H9 (cell line): ENCODE data around the gene TLR6. TPM values are rescaled to one million over a fixed set of nuclear protein-coding genes. Genes with fewer than 3 reads are reported as not detected.

ENCODE experiments used
- DNase-seq: peaks from one replicate; pipeline ENCODE4 v3.0.0-alpha.2; 2017
- H2AFZ ChIP-seq: one replicate; pipeline ENCODE4 v1.6.1; 2013; ENCODE audit warnings: mild to moderate bottlenecking, low read length, control low read depth, moderate library complexity
- H2AK5ac ChIP-seq: 2 replicates; pipeline ENCODE4 v1.6.1; 2013; ENCODE audit warnings: low read length, control low read depth, mixed read lengths; ENCODE audit not compliant: insufficient read length
- H2BK120ac ChIP-seq: one replicate; pipeline ENCODE4 v1.6.1; 2013; ENCODE audit warnings: low read depth, mild to moderate bottlenecking, low read length, control low read depth, inconsistent platforms; ENCODE audit not compliant: poor library complexity, severe bottlenecking
- H2BK12ac ChIP-seq: 2 replicates; pipeline ENCODE4 v1.6.1; 2013; ENCODE audit warnings: low read length, control low read depth, mixed read lengths, low read depth; ENCODE audit not compliant: insufficient read length
- H2BK15ac ChIP-seq: 2 replicates; pipeline ENCODE4 v1.6.1; 2013; ENCODE audit warnings: low read depth, low read length, control low read depth
- H2BK20ac ChIP-seq: one replicate; pipeline ENCODE4 v1.6.1; 2013; ENCODE audit warnings: low read depth, mild to moderate bottlenecking, low read length, control low read depth, inconsistent platforms; ENCODE audit not compliant: poor library complexity, severe bottlenecking
- H2BK5ac ChIP-seq: 2 replicates; pipeline ENCODE4 v1.6.1; 2013; ENCODE audit warnings: low read length, control low read depth, mixed read lengths; ENCODE audit not compliant: insufficient read length
- H3K14ac ChIP-seq: 2 replicates; pipeline ENCODE4 v1.6.1; 2013; ENCODE audit warnings: low read length, control low read depth; ENCODE audit not compliant: insufficient read depth
- H3K18ac ChIP-seq: 2 replicates; pipeline ENCODE4 v1.6.1; 2013; ENCODE audit warnings: low read depth, mild to moderate bottlenecking, mixed read lengths, low read length, control low read depth; ENCODE audit not compliant: insufficient read length
- H3K23ac ChIP-seq: 2 replicates; pipeline ENCODE4 v1.6.1; 2013; ENCODE audit warnings: low read length, control low read depth, mixed read lengths, low read depth; ENCODE audit not compliant: insufficient read length
- H3K23me2 ChIP-seq: 2 replicates; pipeline ENCODE4 v1.6.1; 2013; ENCODE audit warnings: low read depth, mild to moderate bottlenecking, mixed read lengths, low read length, control low read depth; ENCODE audit not compliant: insufficient read length, poor library complexity, severe bottlenecking
- H3K27ac ChIP-seq: 2 replicates; pipeline ENCODE4 v1.5.1; 2013; ENCODE audit warnings: low read length, control low read depth, mixed read lengths, low read depth; ENCODE audit not compliant: insufficient read length
- H3K27me3 ChIP-seq: 2 replicates; pipeline ENCODE4 v1.6.1; 2013; ENCODE audit warnings: low read length, control low read depth, inconsistent platforms; ENCODE audit not compliant: insufficient read depth
- H3K4ac ChIP-seq: 2 replicates; pipeline ENCODE4 v1.6.1; 2013; ENCODE audit warnings: low read depth, mild to moderate bottlenecking, control low read depth, inconsistent platforms, low read length, moderate library complexity
- H3K4me1 ChIP-seq: 2 replicates; pipeline ENCODE4 v1.6.1; 2013; ENCODE audit warnings: low read length, control low read depth, inconsistent platforms; ENCODE audit not compliant: insufficient read depth
- H3K4me2 ChIP-seq: 2 replicates; pipeline ENCODE4 v1.6.1; 2013; ENCODE audit warnings: low read length, control low read depth, mixed read lengths; ENCODE audit not compliant: insufficient read length, insufficient read depth
- H3K56ac ChIP-seq: 2 replicates; pipeline ENCODE4 v1.6.1; 2013; ENCODE audit warnings: low read depth, mild to moderate bottlenecking, mixed read lengths, low read length, control low read depth; ENCODE audit not compliant: insufficient read length
- H3K79me1 ChIP-seq: 2 replicates; pipeline ENCODE4 v1.6.1; 2013; ENCODE audit warnings: low read depth, mild to moderate bottlenecking, moderate library complexity, low read length, control low read depth, inconsistent platforms; ENCODE audit not compliant: insufficient read depth, poor library complexity, severe bottlenecking
- H3K79me2 ChIP-seq: 2 replicates; pipeline ENCODE4 v1.6.1; 2013; ENCODE audit warnings: low read length, control low read depth, inconsistent platforms; ENCODE audit not compliant: insufficient read depth
- H3K9ac ChIP-seq: 2 replicates; pipeline ENCODE4 v1.6.1; 2013; ENCODE audit warnings: low read length, control low read depth, mixed read lengths; ENCODE audit not compliant: insufficient read length; ENCODE audit errors: extremely low read depth
- H3K9me3 ChIP-seq: one replicate; pipeline ENCODE4 v1.6.1; 2013; ENCODE audit warnings: low read depth, low read length, inconsistent platforms; ENCODE audit not compliant: control insufficient read depth
- H3T11ph ChIP-seq: one replicate; pipeline ENCODE4 v1.6.1; 2013; ENCODE audit warnings: mild to moderate bottlenecking, low read length, control low read depth, inconsistent platforms
- H4K20me1 ChIP-seq: one replicate; pipeline ENCODE4 v1.6.1; 2013; ENCODE audit not compliant: control insufficient read depth, insufficient read length, insufficient read depth
- H4K5ac ChIP-seq: 2 replicates; pipeline ENCODE4 v1.6.1; 2013; ENCODE audit warnings: low read depth, mild to moderate bottlenecking, mixed read lengths, low read length, control low read depth; ENCODE audit not compliant: insufficient read length
- H4K8ac ChIP-seq: replicated peaks from 2 replicates; pipeline ENCODE4 v1.6.1; 2013; ENCODE audit warnings: low read length, control low read depth, mixed read lengths, low read depth; ENCODE audit not compliant: insufficient read length
- H4K91ac ChIP-seq: 2 replicates; pipeline ENCODE4 v1.6.1; 2013; ENCODE audit warnings: low read depth, mild to moderate bottlenecking, moderate library complexity, mixed read lengths, low read length, control low read depth; ENCODE audit not compliant: insufficient read length
- H3K27ac Mint-ChIP-seq, 3 experiments: 2 replicates in 2 of 3; 3 replicates in 1 of 3; pipeline ENCODE4 v1.8.0; 2020 to 2021; ENCODE audit warnings: mixed read lengths in 3 of 3, mild to moderate bottlenecking in 1 of 3, moderate library complexity in 1 of 3
- H3K27me3 Mint-ChIP-seq: 2 replicates; pipeline ENCODE4 v1.8.0; 2021; ENCODE audit warnings: low read depth, mild to moderate bottlenecking, moderate library complexity, mixed read lengths
- H3K36me3 Mint-ChIP-seq, 3 experiments: 2 replicates in 2 of 3; 3 replicates in 1 of 3; pipeline ENCODE4 v1.8.0; 2020 to 2021; ENCODE audit warnings: low read depth in 3 of 3, mixed read lengths in 3 of 3; ENCODE audit not compliant: insufficient read depth in 1 of 3
- H3K4me1 Mint-ChIP-seq, 2 experiments: 2 replicates each; pipeline ENCODE4 v1.8.0; 2020; ENCODE audit warnings: mixed read lengths in 2 of 2
- H3K4me3 Mint-ChIP-seq, 2 experiments: 2 replicates in 1 of 2; 3 replicates in 1 of 2; pipeline ENCODE4 v1.8.0; 2020 to 2021; ENCODE audit warnings: mild to moderate bottlenecking in 2 of 2, mixed read lengths in 2 of 2, moderate library complexity in 1 of 2
- H3K9me3 Mint-ChIP-seq, 2 experiments: 2 replicates in 1 of 2; 3 replicates in 1 of 2; pipeline ENCODE4 v1.8.0; 2020; ENCODE audit warnings: mild to moderate bottlenecking in 2 of 2, mixed read lengths in 2 of 2, moderate library complexity in 1 of 2
- WGBS: extraction: QIAGEN DNeasy Blood & Tissue Kit; methylation state at CpG from one replicate; pipeline ENCODE4 v1.1.7; 2013; ENCODE audit warnings: missing lambda C conversion rate, low lambda C conversion rate, mixed read lengths; ENCODE audit not compliant: insufficient read length; ENCODE audit errors: extremely low coverage; 5-methylcytosine and 5-hydroxymethylcytosine counted together
- total RNA-seq: library from RNA; stranded (reverse); gene quantifications from 2 replicates; pipeline ENCODE4 v1.2.1, GENCODE V29; 2021
- TF ChIP-seq, protein P1 (sequence below): fragments of 200-600 bp; sonication (generic); conservative IDR thresholded peaks from 3 replicates; pipeline ENCODE4 v1.8.0; 2021; ENCODE audit warnings: antibody characterized with exemption, mild to moderate bottlenecking

Gene TLR6
- total RNA-seq, 1 experiment from 2014 or later, result 0.11 TPM

DNA sequence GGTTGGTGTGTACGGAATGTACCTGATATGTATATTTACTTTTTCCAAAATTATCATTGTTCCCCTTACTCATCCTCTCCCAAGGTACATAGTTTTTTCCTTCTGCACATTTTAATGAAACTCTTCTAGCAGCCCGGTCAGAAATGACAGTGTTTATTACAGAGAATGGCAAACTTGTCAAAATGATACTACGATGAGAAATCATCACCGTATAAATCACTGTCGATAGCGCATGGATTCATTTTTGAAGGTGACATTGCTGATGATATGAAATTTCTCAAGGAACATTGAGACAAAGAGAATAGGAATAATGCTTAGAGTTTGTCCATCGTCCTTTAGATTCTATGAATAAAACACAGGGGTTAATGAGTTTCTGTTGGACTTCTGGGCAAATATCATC lies 41.6 kb upstream of the TLR6 start:
- no peaks in the 10 kb centered on the region for H3K23me2 ChIP-seq
- H3K4me2 ChIP-seq, result no peak overlapping the region
- DNase-seq, result no peak
- no peak overlapping the region for H2AK5ac ChIP-seq
- H2BK12ac ChIP-seq, result no peak overlapping the region
- H3T11ph ChIP-seq, result no peak overlapping the region
- Mint-ChIP-seq H3K4me1 (no peaks in the 10 kb centered on the region), H3K36me3 (peaks cover 0 to 4% (median 0%) of the 10 kb centered on the region in 3 experiments; a peak in 1 of 7 replicates), H3K4me3 (no peak overlapping the region), H3K27me3 (no peaks in the 10 kb centered on the region), H3K27ac (no peak overlapping the region), H3K9me3 (no peaks in the 10 kb centered on the region; a peak in 1 of 5 replicates)
- no peak overlapping the region for H3K18ac ChIP-seq
- H2BK15ac ChIP-seq, result no peak overlapping the region
- H4K20me1 ChIP-seq, result no peaks in the 10 kb centered on the region
- no peak overlapping the region for H2BK5ac ChIP-seq
- no peak overlapping the region for H3K4ac ChIP-seq
- no peak overlapping the region for H3K56ac ChIP-seq
- H3K4me1 ChIP-seq, result no peaks in the 10 kb centered on the region
- no peak overlapping the region for H4K91ac ChIP-seq
- TF ChIP-seq, protein P1, sequence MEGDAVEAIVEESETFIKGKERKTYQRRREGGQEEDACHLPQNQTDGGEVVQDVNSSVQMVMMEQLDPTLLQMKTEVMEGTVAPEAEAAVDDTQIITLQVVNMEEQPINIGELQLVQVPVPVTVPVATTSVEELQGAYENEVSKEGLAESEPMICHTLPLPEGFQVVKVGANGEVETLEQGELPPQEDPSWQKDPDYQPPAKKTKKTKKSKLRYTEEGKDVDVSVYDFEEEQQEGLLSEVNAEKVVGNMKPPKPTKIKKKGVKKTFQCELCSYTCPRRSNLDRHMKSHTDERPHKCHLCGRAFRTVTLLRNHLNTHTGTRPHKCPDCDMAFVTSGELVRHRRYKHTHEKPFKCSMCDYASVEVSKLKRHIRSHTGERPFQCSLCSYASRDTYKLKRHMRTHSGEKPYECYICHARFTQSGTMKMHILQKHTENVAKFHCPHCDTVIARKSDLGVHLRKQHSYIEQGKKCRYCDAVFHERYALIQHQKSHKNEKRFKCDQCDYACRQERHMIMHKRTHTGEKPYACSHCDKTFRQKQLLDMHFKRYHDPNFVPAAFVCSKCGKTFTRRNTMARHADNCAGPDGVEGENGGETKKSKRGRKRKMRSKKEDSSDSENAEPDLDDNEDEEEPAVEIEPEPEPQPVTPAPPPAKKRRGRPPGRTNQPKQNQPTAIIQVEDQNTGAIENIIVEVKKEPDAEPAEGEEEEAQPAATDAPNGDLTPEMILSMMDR, result no peak
- no peaks in the 10 kb centered on the region for H3K79me1 ChIP-seq
- H4K8ac ChIP-seq, result no peak overlapping the region
- H3K79me2 ChIP-seq, result no peaks in the 10 kb centered on the region
- H4K5ac ChIP-seq, result no peak overlapping the region
- H2BK20ac ChIP-seq, result no peak overlapping the region
- no peak overlapping the region for H3K27ac ChIP-seq
- H3K9ac ChIP-seq, result no peak overlapping the region
- no peaks in the 10 kb centered on the region for H3K9me3 ChIP-seq
- no peak overlapping the region for H2AFZ ChIP-seq
- H2BK120ac ChIP-seq, result no peak overlapping the region
- no CpG with 5 or more reads among the region's 7 CpGs for WGBS
- H3K23ac ChIP-seq, result no peak overlapping the region
- H3K27me3 ChIP-seq, result no peaks in the 10 kb centered on the region
- H3K14ac ChIP-seq, result no peak overlapping the region
